Nephron progenitor cell (in vitro differentiated cells): ENCODE measurements around the gene PRUNE2.

Source experiments
- DNase-seq: peaks from one replicate; pipeline ENCODE4 v3.0.0; 2021
- H3K27ac Mint-ChIP-seq: 2 replicates; pipeline ENCODE4 v1.8.0; 2021; ENCODE audit warnings: mild to moderate bottlenecking, moderate library complexity, mixed read lengths
- H3K27me3 Mint-ChIP-seq: 2 replicates; pipeline ENCODE4 v1.8.0; 2021; ENCODE audit warnings: mild to moderate bottlenecking, low read depth, mixed read lengths; ENCODE audit not compliant: poor library complexity
- H3K36me3 Mint-ChIP-seq: 2 replicates; pipeline ENCODE4 v1.8.0; 2021; ENCODE audit warnings: low read depth, mixed read lengths
- H3K4me1 Mint-ChIP-seq: 2 replicates; pipeline ENCODE4 v1.8.0; 2021; ENCODE audit warnings: mixed read lengths
- H3K4me3 Mint-ChIP-seq: 2 replicates; pipeline ENCODE4 v1.8.0; 2021; ENCODE audit warnings: mild to moderate bottlenecking, moderate library complexity, mixed read lengths
- H3K9me3 Mint-ChIP-seq: 2 replicates; pipeline ENCODE4 v1.8.0; 2021; ENCODE audit warnings: mild to moderate bottlenecking, moderate library complexity, mixed read lengths
- TF ChIP-seq, protein P1 (sequence below): fragments of 200-600 bp; sonication (generic); IDR thresholded peaks from 2 replicates; pipeline ENCODE4 v1.5.0; 2021; ENCODE audit warnings: antibody characterized with exemption

Gene PRUNE2

GRCh38 chr9:76741524-76741923, 164.4 kb downstream of the PRUNE2 start:
- Mint-ChIP-seq H3K36me3 (no peaks in the 10 kb centered on the region), H3K4me1 (peaks cover 9% of the 10 kb centered on the region), H3K27me3 (peaks cover 3% of the 10 kb centered on the region), H3K4me3 (no peak overlapping the region), H3K27ac (no peak overlapping the region), H3K9me3 (peaks cover 18% of the 10 kb centered on the region)
- DNase-seq = no peak
- TF ChIP-seq, protein P1, sequence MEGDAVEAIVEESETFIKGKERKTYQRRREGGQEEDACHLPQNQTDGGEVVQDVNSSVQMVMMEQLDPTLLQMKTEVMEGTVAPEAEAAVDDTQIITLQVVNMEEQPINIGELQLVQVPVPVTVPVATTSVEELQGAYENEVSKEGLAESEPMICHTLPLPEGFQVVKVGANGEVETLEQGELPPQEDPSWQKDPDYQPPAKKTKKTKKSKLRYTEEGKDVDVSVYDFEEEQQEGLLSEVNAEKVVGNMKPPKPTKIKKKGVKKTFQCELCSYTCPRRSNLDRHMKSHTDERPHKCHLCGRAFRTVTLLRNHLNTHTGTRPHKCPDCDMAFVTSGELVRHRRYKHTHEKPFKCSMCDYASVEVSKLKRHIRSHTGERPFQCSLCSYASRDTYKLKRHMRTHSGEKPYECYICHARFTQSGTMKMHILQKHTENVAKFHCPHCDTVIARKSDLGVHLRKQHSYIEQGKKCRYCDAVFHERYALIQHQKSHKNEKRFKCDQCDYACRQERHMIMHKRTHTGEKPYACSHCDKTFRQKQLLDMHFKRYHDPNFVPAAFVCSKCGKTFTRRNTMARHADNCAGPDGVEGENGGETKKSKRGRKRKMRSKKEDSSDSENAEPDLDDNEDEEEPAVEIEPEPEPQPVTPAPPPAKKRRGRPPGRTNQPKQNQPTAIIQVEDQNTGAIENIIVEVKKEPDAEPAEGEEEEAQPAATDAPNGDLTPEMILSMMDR = no peak

- no peaks in the 10 kb centered on the region for H3K36me3 Mint-ChIP-seq
- H3K4me1 Mint-ChIP-seq = peaks cover 10% of the 10 kb centered on the region
- H3K27ac Mint-ChIP-seq = no peak overlapping the region
- TF ChIP-seq, protein P1 = no peak
- H3K4me3 Mint-ChIP-seq = no peak overlapping the region
- H3K9me3 Mint-ChIP-seq = peaks cover 6% of the 10 kb centered on the region
- no peak for DNase-seq
- no peaks in the 10 kb centered on the region for H3K27me3 Mint-ChIP-seq
These were observed 167.5 kb downstream of the PRUNE2 start for GRCh38 chr9:76738402-76738801.

GRCh38 chr9:76737154-76737902, 168.6 kb downstream of the PRUNE2 start:
- Mint-ChIP-seq H3K27me3 (no peaks in the 10 kb centered on the region), H3K4me3 (no peak overlapping the region)

GRCh38 chr9:76734716-76735115, 171.2 kb downstream of the PRUNE2 start:
- no peak overlapping the region for H3K4me3 Mint-ChIP-seq
- H3K4me1 Mint-ChIP-seq = peaks cover 21% of the 10 kb centered on the region
- H3K27me3 Mint-ChIP-seq = no peaks in the 10 kb centered on the region
- no peak overlapping the region for H3K27ac Mint-ChIP-seq
- H3K9me3 Mint-ChIP-seq = no peaks in the 10 kb centered on the region
- no peaks in the 10 kb centered on the region for H3K36me3 Mint-ChIP-seq
- TF ChIP-seq, protein P1 = no peak
- no peak for DNase-seq

More at GRCh38 chr9:76737154-76737902, 168.6 kb downstream of the PRUNE2 start:
- Mint-ChIP-seq H3K27ac (no peak overlapping the region), H3K9me3 (peaks cover 2% of the 10 kb centered on the region), H3K4me1 (peaks cover 21% of the 10 kb centered on the region), H3K36me3 (no peaks in the 10 kb centered on the region)
- no peak for DNase-seq
- TF ChIP-seq, protein P1 = no peak

DNA sequence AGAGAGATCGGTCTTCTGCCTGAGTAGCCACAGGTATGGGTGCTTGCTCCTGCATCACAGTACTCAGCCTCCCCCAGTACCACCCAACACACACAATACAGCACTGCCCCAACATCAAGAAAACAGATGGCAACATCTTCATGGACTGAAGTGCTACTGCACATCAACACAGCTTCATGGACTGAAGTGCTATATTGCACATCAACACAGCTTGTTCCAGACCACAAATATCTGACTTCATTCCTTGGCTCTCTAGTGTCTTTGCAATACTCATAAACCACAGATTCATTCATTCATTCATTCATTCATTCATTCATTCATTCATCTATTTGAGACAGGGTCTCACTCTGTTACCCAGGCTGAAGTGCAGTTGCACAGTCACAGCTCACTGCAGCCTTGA, 172.8 kb downstream of the PRUNE2 start:
- DNase-seq = no peak
- Mint-ChIP-seq H3K27ac (no peak overlapping the region), H3K9me3 (no peaks in the 10 kb centered on the region), H3K27me3 (no peaks in the 10 kb centered on the region), H3K36me3 (no peaks in the 10 kb centered on the region), H3K4me3 (no peak overlapping the region), H3K4me1 (peaks cover 13% of the 10 kb centered on the region)
- TF ChIP-seq, protein P1 = no peak
